NCI-H82 treated with DMSO at 0.1 percent for 48 hours (cell line): ENCODE data around the gene FST.

Experiments
- DNase-seq: peaks from one replicate; lab custom pipeline; 2025; ENCODE audit not compliant: unreplicated experiment; lab: John Stamatoyannopoulos, UW

Gene FST, protein sequence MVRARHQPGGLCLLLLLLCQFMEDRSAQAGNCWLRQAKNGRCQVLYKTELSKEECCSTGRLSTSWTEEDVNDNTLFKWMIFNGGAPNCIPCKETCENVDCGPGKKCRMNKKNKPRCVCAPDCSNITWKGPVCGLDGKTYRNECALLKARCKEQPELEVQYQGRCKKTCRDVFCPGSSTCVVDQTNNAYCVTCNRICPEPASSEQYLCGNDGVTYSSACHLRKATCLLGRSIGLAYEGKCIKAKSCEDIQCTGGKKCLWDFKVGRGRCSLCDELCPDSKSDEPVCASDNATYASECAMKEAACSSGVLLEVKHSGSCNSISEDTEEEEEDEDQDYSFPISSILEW

DNA sequence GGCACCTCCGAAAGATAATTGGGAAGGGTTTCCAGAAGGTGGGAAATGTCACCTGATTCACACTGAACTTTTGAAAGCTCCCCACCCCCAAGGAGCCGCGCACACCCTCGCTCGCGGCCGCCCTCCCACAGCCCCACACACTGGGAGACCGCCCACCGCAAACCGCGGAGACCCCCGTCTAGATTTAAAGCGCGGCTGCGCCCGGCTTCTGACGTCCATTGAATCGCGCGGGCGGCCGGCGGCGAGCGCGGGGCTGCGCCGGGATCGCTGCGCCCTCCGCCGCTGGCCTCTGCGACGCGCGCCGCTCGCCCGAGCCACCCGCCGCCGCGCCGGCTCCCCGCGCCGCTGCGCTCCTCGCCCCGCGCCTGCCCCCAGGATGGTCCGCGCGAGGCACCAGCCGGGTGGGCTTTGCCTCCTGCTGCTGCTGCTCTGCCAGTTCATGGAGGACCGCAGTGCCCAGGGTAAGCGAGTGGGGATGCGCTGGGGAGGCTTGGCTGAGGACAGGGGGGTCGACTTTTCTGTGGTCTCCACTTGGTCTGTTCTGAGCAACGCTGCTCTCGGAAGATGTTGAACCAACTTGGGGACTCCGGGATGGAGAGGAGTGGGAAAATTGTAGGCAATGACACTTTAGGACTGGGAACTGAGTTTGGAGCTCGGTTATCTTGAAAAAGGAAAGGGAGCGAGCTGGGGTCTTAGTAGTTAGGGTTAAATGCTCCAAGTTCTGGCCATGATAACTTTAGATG is at the start of gene FST:
TSS of gene FST (plus strand) at position 214 of the 743 bp plus-strand sequence. CDS start at position 377, 163 bp downstream.
- DNase-seq, result no peak

GRCh38 chr5:53431665-53432064 is 48.8 kb upstream of the FST start:
- DNase-seq, result no peak

GRCh38 chr5:53433026-53433425 is 47.4 kb upstream of the FST start:
- DNase-seq, result no peak

DNA sequence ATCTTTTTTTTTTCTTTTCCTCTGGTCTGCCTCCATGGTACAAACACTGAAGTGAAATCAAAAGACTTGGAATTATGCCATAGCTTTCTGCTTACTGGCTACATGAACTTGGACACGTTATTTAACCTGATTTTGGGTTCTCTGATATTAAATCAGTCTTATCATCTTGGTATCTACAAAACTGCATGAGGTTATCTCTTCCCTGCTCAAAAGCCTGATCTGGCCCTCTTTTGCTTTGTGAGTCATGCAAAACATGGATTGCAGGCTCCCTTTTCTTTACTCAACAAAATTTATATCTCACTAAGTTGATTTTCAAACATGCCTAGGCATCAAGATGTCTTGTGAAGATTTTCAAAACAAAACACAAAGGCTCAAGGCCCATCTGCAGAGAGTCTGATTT is 45.9 kb upstream of the FST start:
- DNase-seq, result no peak

GRCh38 chr5:53436480-53437191 is 43.8 kb upstream of the FST start:
- no peak for DNase-seq

GRCh38 chr5:53438079-53438478 is 42.4 kb upstream of the FST start:
- no peak for DNase-seq

- DNase-seq, result no peak
These were observed 41.6 kb upstream of the FST start for GRCh38 chr5:53438486-53439472.

GRCh38 chr5:53442961-53443360 is 37.5 kb upstream of the FST start:
- DNase-seq, result no peak

DNA sequence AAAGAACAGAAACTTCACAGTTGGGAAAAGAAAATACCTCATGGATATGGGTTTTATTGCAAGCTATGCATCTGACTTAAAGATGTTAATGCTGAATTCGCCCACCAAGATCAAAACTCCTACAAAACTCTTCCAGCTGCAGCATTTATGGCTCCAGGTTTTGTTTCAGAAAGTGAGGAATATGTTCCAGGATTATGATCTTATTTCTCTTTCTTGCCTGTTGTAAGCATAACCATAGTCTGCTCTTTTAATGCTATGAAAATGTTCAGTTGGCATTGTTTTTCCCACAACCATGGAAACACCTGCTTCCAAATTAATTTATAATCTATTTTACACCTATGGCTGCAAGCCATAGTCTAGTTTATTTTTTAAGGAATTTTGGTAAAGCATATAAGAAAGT is 34.9 kb upstream of the FST start:
- DNase-seq, result no peak

GRCh38 chr5:53446908-53447307 is 33.5 kb upstream of the FST start:
- DNase-seq, result no peak

GRCh38 chr5:53448851-53449250 is 31.6 kb upstream of the FST start:
- no peak for DNase-seq

- DNase-seq, result peak; percentile 50
These were observed 26.3 kb upstream of the FST start for GRCh38 chr5:53453898-53454718.

- no peak for DNase-seq
These were observed 25.8 kb upstream of the FST start for GRCh38 chr5:53454719-53455000.

DNA sequence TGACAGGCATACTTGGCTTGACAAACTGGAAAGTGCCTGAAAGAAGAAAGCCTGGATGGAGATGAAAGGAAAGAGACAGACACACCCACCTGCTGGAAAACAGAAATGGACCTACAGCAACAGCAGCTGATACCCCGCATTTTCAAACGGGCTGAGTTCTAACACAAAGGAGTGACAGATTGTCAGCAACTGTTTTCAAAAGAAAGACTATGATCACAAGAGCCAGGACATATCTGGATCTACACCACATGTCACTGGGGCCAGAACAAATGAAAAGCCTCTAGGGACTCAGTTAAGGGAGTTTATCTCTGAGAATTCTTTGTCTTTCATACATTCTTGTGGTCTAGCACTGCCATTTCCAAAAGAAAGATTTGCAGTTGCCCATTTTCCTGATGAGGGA is 24.1 kb upstream of the FST start:
- DNase-seq, result no peak

DNA sequence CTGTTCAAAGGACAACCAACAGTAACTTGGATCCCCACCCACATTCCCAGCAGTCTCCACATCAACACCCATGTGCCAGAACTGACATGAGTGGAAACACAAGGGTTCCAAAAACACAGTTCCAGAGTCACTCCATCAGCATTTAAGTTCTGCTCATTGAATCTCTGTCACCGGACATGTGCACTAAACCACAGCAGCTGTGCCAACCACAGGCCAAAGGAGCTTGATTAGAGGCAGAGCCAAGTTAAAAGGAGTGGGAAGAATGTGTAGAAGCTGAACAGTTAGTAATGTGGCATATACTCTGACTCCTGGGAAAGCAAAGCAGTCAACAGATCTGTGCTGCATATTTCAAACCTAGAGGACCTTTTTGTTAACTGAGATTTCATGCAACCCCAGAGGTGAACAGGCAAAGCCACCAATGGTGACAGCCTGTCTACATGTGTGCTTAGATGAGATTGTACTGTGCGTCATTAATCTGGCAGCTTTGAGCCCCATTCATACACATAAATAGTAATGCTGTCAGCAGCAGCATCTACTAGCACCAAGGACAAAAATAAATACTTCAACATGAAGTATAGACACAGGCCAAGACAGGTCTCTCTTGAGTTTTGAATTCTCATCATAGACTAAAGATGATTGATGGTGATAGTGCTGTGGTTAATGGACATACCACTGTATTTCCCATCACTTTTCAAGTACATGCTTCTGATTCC is 16.4 kb upstream of the FST start:
- DNase-seq, result no peak

DNA sequence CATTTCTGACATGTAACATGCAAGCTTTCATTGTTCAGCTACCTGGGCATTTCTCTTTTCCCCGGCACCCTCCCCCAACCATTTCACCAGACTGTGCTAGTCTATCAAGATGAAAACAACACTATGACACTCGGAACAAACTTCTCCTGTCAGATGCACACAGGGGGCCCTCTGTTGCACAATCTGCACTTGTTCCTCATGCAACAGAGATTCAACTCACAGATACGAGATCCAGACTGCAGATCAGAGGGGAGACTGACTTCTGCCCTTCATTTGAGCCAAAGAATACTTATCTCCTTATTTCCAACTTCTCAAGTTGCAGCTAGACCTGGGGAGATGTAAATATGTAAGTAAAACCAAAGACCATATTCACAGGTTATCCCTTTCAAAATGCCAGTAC is 15.7 kb upstream of the FST start:
- DNase-seq, result no peak

GRCh38 chr5:53469946-53470687 is 10.3 kb upstream of the FST start:
- DNase-seq, result no peak

DNA sequence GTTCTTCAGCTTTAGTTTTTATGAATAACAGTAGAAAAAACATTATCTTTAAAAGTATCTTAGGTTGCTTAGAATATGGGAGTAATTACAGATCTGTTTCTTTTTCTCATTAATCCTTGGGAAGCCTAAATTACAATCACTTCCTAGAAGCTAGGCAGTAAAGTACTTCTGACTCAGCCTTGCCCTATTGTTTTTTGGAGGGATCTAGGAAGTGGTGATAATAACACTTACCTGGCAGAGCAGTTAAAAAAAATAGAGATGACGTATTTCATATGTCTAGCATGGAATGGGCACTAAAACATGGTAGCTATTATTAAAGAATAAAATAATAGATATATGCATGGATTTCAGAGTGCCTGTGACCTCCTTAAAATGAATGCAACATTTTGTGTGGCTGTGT is 8.2 kb upstream of the FST start:
- DNase-seq, result no peak
